Glomerular endothelial cell (primary cell): ENCODE results near the gene RASAL2. TPM values are rescaled to one million over a fixed set of nuclear protein-coding genes. Genes with fewer than 3 reads are reported as not detected.
"Not testable (repeated sequence)": the region's sequence is repeated elsewhere in the genome, so short reads cannot be mapped to it uniquely, and the experiment has no call there.

Source experiments
- DNase-seq: peaks from one replicate; pipeline ENCODE4 v3.0.0-alpha.2; 2011; ENCODE audit warnings: low read depth, low spot score; ENCODE audit errors: extremely low read depth
- total RNA-seq: library from RNA; depleted of rRNA; stranded (reverse); fragments of >200 nt; gene quantifications from 2 replicates; pipeline ENCODE4 v1.2.3, GENCODE V29; 2015

Gene RASAL2
- total RNA-seq, 1 donor from 2014 or later, result 35.9 TPM

DNA sequence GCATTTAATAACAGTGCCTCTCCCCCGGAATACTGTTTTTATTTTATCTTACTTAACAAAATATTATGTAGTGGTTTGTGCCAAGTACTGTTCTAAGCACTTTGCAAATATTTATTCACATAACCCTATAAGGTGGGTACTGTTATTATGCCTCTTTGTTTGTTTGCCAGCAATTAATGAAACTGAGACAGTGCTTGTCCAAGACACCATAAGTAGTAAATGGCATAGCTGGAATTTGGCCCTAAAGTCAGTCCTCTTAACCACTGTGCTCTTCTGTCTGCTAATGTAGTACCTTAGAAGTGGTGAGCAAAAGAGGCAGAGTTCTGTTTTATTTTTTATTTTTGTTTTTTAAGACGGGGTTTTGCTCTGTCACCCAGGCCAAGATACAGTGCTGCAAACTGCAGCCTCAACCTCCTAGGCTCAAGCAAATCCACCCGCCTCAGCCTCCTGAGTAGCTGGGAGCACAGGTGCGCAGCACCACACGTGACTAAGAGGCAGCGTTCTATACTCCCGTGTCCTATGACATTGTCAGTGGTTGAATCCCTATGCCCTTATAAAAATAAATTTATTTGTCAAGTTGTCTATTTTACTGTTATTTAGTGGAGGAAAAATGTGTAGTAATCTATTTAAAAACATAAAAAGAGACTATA, 237.1 kb downstream of the RASAL2 start:
- no peak for DNase-seq

DNA sequence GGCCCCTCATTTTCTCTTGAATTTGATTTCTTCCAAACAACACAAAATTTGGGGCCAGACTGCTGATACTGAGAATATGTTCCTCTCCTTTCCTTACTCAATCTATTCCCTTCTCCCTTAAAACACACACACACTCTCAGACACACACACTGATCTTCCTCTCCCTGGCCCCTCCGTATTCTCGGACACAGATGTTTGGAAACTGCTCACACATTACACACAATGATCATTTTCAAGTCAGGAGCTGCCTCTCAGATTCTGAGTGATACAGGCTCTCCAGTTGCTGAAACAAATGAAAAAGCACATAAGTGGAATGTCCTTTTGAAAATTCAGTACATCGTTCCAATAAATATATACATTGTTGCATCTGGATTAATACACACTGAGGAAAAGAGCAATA, 241.5 kb downstream of the RASAL2 start:
- no peak for DNase-seq

- no peak for DNase-seq
Measured at GRCh38 chr1:178337091-178337706, 243.3 kb downstream of the RASAL2 start.

DNA sequence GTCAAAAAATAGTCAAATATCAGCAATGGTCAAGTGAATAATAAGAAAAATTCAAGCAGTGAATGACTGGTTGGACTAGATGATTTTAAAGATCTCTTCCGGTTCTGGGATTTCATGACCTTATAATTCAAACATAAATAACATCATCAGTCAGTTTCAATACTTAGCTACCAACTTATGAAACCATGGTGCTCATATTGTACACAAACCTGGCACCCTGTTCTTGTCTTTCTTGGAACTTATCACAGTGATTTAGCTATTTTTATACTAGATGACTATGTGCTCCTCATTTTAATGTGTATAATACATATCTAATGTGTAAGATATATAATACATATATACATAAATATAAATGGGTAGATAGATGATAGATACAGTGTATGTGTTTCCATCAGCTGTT, 245.9 kb downstream of the RASAL2 start:
- no peak for DNase-seq

DNA sequence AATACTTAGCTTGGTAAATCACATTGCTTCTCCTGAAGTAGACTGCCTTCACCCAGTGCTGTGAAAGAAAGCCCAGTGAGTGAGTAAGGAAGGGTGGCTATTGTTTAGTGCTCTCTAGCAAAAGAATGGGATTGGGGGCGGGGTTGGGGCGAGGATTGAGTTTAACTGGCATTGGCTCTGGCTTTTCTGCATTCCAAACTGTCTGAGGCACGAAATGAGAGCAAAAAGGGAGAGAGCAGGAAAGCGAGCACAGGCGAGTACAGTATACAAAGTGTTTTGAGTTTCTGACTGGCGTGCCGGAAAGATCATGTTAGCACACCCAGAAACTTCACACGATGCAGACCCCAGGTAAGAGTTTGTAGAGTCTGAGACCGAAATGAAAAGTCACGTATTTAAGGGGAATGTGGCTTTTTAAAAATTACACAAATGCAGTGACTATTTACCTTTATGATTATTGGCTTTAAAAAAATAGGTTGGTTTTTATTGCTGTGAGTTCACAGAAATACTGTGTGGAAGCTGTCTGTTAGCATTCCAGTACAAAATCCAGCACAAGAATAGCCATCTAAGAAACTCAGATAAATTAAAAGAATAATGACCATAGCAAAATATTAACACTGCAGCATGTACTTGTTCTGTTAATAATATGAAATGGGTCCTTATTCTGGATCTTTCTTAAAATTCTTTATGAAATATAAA, 247.5 kb downstream of the RASAL2 start:
- peak; percentile 69 for DNase-seq

DNA sequence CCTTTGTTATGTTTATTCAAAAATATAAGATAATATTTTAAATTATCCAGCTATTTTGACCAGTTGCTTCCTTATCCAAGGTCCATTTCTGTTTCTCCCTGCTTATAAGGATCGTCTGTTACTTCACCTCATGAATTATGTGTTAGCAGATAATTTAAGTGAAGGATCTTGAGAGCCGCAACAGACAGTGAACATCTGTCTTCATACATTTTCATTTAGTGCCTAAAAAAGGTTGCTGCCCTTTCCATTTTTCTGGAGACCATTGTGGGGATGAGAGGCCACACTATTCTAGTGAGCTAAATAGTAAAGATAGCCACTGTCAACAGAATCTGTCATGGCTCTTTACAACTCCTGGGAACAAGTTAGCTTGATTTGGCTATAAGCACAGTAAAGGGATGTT, 248.8 kb downstream of the RASAL2 start:
- DNase-seq, result no peak

GRCh38 chr1:178344513-178345091, 250.7 kb downstream of the RASAL2 start:
- peak; percentile 50 for DNase-seq

- no peak for DNase-seq
Measured at GRCh38 chr1:178345238-178345637, 251.3 kb downstream of the RASAL2 start.

DNA sequence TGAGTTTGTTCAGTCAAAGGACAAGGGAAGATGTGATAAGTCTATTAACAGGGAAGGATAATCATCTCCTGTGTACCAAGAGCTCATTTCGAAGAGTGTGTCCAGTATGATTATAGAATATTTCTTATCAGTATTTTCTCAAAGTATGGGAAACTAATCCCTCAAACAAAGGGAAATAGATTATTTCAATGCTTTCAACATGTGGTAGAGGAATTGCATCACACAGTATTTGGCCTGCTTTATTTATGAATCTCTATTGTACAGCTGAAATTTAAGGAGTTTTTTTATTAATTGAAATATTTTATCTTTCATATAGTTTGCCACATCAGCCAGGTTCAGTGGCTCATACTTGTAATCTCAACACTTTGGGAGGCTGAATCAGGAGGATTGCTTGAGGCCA, 251.9 kb downstream of the RASAL2 start:
- no peak for DNase-seq

GRCh38 chr1:178349801-178350200, 255.9 kb downstream of the RASAL2 start:
- DNase-seq, result no peak

GRCh38 chr1:178351911-178352310, 258.0 kb downstream of the RASAL2 start:
- DNase-seq, result not testable (repeated sequence)

DNA sequence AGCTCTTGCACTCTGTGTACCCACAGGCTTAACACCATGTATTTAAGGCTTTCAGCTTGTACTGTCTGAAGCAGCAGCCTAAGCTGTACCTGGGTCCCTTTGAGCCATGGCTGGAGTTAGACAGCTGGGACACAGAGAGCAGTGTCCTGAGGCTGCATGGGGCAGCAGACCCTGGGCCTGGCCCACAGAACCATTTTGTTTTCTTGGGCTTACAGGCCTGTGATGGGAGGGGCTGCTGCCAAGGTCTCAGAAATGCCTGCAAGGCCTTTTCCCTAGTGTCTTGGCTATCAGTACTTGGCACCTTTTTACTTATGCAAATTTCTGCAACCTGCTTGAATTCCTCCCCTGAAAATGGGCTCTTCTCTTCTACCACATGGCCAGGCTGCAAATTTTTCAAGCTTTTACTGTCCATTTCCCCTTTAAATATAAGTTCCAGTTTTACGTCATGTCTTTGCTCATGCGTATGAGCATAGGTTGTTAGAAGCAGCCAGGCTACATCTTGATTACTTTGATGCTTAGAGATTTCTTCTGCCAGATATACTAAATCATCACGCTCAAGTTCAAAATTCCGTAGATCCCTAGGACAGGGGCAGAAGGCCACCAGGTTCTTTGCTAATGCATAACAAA, 259.0 kb downstream of the RASAL2 start:
- no peak for DNase-seq

DNA sequence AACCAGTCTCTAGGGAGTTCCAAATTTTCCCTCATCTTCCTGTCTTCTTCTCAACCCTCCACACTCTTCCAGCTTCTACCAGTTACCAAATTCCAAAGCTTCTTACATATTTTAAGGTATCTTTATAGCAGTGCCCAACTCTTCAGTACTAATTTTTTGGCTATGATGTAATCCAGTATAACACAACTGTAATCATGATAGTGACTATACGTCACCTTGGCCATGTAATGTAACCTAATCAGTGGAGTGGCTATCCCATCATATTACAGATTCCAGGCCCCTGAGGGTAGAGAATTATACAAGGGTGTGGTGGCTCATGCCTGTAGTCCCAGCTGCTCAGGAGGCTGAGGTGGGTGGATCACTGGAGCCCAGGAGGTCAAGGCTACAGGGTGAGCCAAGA, 259.6 kb downstream of the RASAL2 start:
- no peak for DNase-seq

DNA sequence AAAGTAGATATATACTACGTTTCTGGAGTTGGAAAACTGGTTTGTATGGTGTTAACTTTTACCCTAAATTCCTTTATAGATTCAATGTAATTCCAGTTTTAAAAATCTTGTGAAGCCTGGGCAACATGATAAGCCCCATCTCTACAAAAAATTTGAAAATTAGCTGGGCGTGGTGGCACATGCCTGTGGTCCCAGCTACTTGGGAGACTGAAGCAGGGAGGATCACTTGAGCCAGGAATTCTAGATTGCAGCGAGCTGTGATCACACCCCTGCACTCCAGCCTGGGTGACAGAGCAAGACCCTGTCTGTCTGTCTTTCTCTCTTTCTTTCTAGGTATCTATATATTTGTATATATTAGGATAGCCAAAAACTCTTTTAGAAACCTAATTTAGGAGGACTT, 260.9 kb downstream of the RASAL2 start:
- no peak for DNase-seq

DNA sequence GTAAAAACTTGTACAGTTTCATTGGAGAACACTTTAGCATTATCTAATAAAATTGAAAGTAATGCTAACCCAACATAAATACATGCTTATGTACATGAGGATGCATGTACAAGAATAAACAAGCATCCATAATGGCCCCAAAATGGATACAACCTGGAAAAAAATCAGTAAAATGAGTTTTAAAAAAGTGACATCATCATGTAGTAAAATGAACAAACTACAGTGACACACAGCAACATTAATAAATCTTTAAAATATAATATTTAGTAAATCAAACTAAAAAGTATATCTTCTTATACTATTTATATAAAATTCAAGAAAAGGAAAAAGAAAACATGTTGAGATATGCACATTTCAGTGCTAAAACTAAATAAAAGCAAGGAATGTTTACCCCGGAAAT, 262.4 kb downstream of the RASAL2 start:
- no peak for DNase-seq

DNA sequence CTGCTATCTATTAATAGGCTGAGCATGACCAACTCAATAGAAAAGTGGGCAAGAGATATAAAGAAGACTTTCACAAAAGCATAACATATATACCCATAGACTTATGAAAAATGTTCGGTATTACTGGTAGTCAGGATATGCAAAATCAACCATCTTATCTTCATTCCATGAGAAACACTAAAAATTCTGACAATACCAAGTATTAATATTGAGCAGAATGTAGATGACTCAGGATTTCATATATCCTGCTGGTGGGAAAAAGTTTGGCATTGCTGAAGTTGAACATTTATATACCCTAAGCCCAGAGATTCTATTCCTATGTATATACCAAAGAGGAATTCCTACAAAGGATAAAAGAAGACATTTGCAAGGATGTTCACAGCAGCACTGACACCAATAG, 264.6 kb downstream of the RASAL2 start:
- DNase-seq, result no peak

- DNase-seq, result no peak
Measured at GRCh38 chr1:178360421-178360820, 266.5 kb downstream of the RASAL2 start.

DNA sequence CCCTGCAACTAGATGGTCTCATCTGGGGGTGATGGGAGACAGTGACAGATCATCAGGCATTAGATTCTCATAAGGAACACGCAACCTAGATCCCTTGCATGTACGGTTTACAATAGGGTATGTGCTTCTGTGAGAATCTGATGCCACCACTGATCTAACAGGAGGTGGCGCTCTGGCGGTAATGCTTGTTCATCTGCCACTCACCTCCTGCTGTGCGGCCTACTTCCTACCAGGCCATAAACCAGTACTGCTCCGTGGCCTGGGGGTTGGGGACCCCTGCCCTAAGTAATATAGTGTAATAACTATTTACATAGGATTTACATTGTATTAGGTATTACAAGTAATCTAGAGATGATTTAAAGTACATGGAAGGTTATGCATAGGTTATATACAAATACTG, 267.9 kb downstream of the RASAL2 start:
- no peak for DNase-seq

DNA sequence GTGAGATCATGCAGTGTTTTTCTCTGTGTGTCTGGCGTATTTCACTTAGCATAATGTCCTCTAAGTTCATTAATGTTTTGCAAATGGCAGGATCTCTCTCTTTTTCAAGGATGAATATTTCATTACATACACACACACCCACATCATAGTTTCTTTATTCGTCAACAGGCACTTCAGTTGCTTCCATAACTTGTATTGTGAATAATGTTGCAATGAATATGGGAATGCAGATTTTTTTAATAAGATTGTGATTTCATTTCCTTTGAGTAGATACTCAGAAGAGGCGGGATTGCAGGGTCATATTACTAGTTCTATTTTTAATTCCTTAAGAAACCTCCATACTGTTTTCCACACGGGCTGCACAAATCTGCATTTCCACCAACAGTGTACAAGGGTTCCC, 268.8 kb downstream of the RASAL2 start:
- DNase-seq, result no peak

DNA sequence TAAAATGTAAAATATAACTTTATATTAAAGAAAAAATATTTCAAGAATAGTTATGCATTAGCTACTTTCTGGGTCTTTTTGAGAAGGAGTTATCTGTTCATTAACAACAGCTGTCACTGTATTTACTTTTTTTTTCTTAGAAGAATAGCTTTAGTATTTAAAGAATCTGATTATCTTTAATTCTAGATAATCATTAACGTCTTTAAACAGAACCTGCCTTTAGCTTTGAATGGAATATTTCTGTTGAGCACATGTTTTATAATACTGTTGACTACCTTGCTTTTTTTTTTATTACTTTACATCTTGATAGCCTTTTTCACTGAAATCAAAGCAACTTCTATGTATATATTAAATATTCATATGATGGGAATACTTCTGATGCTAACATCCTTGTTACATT, 270.9 kb downstream of the RASAL2 start:
- DNase-seq, result no peak

GRCh38 chr1:178367151-178367550, 273.2 kb downstream of the RASAL2 start:
- no peak for DNase-seq
